GM15510 (cell line): Measurements from ENCODE around the gene CSNK2B.

Experiments used
- POLR2A ChIP-seq: IDR thresholded peaks from 3 replicates; pipeline ENCODE4 v1.6.1; 2011; ENCODE audit warnings: borderline replicate concordance; ENCODE audit not compliant: insufficient read length; ENCODE audit errors: extremely low read depth

Gene CSNK2B

DNA sequence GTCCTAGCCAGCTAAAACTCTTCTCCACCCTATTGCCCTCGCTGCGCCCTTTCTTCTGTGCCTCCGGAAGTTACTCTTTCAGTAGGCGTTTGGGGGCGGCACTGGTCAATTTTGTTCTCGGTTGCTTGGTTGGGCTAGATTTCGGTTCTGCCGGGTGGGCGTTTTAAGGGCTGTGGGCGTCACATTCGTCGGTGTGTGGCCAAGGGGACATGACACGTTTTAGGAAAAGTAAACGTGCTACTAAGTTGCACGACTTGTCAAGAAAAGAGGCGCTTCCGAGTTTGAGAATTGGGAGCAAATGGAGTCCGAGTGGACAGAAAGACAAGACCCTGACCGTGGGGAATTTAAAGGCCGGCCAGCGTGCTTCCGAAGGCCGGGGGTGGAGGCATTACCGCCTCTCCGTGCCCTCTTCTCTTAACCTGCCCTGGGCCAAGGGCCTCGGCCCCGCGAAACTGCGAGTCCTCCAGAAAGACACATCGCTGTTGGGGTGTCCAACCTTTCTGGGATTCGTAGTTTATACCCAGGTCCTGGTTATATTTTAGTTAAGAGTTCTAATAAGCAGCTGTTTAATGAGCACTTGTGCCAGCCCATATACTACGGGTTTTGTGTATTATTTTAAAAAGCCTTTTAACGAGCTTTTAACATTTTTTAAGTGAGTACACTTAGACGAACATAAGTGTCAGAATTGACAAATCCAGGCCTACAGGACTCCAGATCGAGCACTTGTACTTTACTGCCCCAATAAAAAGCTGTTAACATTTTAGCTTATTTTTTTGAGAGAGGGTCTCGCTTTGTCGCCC is 12.8 kb upstream of the CSNK2B start:
- peak; percentile 4 for TF ChIP-seq POLR2A

DNA sequence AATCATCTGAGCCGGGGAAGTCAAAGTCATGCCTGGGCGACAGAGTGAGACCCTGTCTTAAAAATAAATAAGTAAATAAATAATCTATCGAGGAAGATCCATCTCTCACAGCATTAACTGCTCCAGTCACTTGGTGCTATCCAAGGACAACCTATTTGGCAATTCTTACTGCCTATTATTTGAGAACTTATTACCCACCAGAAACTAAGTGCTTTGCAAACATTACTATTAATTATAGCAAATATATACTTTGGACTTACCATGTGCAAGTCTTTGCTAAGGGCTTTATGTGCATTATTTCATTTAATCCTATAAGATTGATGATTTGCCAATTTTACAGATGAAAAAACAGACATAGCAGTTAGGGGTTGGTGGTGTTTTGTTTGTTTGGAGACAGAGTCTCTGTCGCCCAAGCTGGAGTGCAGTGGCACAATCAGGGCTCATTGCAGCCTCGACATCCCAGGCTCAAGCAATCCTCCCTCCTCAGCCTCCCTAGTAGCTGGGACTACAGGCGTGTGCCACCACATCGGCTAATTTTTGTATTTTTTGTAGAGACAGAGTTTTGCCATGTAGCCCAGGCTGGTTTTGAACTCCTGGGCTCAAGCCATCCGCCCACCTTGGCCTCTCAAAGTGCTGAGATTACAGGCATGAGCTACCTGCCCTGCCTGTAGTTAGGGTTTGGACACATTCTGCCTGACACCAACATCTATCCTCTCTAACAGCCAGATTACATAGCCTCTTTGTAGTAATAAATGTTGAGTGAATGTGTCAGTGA is 11.1 kb upstream of the CSNK2B start:
- TF ChIP-seq POLR2A: no peak

- TF ChIP-seq POLR2A: no peak
Measured at GRCh38 chr6:31655349-31656237, 10.3 kb upstream of the CSNK2B start, which contains the start of gene APOM. TSS of gene APOM (plus strand) at chr6:31655894. CDS start at chr6:31655967, 73 bp downstream.

DNA sequence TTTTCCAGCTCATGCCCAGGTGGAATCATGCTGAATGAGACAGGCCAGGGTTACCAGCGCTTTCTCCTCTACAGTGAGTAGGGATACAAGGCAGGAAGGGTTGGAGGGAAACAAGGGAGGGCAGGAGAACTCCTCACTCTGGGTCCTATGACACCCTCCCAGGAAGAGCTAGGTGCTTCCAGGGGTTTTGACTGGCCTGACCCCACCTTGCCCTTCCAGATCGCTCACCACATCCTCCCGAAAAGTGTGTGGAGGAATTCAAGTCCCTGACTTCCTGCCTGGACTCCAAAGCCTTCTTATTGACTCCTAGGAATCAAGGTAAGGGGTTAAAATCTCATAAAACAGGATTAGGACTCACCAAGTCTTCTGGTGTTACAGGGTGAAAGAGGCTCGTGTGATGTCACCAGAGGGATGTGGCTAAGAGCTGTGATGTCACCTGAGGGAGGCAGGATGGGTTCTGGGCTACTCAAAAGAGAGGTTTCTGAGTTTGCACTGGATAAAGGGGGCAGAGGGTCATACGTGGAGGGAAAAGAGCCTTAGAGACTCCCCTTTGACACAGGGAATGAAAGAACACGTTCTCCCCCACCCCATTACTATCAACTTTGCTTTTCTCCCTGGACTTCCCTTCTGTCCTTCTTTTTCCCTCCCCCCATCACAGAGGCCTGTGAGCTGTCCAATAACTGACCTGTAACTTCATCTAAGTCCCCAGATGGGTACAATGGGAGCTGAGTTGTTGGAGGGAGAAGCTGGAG is 8.3 kb upstream of the CSNK2B start:
- no peak for TF ChIP-seq POLR2A

DNA sequence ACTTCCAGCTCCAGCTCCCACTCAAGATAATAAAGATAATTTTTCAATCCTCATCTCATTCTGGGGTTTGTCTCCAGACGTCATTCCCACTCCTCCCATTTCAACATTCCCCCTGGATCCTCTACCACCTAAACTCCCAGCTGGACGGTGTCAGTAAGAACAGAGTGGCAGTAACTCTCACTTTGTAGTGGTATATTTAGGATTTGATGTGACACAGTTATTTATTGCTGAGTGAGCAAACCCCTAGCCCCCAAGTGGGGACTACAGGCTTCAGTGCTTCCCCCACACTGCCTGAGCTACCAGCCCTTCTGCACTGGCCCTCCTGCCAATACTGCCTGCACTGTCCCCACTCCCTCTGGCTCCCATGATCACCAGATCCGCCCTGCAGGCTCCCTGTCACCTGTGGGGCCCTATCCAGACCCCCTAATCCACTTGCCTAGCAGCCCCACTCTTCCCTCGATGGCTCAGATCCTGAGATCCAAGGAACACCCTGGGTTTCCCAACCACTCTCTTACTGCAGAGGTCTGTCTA is 7.7 kb upstream of the CSNK2B start:
- TF ChIP-seq POLR2A: no peak

DNA sequence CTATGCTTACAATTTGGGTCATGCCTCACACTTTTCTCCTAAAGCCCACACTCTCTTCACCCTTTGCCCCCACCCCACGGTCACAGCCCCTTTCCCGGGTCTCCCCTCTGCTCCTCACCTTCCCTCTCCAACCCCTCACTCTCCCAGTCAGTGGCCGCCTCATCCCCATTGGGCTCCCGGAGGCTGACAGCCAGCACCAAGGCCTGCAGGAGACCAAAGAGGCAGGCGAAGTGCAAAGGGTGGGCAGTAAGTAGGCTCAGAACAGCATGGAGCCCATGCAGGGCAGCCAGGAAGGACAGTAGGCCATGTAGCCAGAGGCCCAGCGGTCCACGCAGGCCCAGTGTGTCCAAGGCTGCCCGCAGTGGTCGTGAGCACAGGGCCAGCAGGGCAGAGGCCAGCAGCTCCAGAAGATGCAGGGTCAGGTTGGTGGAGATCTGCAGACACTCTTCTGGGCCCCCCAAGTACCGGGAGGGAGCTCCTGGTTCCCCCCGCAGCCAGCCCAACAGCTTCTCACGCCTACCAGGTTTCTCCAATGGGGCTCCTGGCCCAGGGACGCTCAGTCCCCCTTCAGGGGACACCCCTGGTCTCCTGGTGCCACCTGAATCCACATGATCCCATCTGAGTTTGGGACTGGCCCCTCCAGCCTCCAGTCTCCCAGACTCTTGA is 6.8 kb upstream of the CSNK2B start:
- no peak for TF ChIP-seq POLR2A

- no peak for TF ChIP-seq POLR2A
Measured at GRCh38 chr6:31659649-31660380, 6.1 kb upstream of the CSNK2B start.

- peak; percentile 88 for TF ChIP-seq POLR2A
Measured at GRCh38 chr6:31660381-31661261, 5.3 kb upstream of the CSNK2B start, which contains the start of gene C6orf47. TSS of gene C6orf47 (minus strand) at chr6:31660778. CDS start at chr6:31659947, 831 bp downstream.

DNA sequence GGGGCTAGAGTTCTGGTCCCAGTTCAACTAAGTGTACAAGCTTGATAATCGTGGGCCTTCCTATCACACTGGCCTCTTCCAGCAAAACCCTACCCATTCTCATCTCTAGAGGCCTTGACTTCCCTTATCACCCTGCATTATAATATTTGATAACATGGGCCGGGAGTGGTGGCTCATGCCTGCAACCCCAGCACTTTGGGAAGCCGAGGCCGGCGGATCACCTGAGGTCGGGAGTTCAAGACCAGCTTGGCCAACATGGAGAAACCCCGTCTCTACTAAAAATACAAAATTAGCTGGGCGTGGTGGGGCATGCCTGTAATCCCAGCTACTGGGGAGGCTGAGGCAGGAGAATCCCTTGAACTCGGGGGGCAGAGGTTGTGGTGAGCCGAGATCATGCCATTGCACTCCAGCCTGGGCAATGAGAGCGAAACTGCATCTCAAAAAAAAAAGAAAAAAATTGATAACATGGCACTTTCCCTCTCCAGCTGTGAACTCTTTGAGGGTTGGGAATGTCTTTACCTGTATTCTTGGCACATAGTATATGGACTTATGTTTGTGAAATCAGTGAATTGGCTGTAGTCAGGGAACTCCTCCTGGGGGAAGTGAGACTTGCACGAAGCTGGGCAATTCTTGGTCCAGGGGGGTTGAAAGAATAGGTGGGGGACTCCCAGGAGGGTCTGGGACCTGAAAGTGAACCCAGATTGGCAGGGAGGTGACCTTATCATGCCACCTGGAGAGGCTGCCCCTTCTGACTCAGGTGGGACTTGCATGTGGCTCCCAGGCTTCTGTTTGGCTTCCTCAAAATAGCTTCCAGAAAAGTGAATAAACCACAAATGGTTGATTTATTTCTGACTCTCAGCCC is 4.4 kb upstream of the CSNK2B start:
- TF ChIP-seq POLR2A: no peak

- no peak for TF ChIP-seq POLR2A
Measured at GRCh38 chr6:31662124-31662723, 3.7 kb upstream of the CSNK2B start.

DNA sequence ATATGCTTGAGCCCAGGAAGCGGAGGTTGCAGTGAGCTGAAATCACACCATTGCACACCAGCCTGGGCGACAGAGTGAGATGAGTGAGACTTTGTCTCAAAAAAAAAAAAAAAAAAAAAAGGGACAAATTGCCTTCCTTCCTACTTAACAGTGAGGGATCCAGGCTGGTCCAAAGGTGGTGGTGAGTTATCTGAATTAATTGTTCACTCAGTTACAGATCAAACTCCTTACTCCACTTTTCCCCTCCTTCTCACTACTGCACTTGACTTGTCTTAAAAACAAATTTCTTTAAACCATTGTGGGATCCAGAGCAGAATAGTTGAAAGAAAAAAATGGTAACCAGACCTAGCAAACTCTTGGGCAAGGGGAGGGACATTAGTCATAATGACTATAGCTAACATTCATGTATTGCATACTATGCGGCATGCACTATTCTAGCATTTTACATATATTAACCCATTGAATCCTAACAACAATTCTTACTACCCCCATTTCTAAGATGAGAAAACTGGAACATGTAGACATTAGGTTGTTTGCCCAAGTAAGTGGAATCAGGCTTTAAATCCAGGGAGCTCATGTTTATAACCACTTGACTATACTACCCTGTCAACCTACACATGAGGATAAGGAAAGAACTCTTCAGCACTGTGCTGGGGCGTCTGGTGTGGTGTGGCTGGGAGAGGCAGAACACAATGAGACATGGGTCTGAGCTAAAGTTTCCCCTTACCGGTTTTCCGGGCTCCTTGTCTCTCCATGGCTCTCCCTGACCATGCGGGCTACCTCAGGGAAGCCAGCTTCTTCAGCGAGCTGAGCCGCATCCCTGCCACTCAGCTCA is 2.5 kb upstream of the CSNK2B start:
- TF ChIP-seq POLR2A: no peak
